Measurements from ENCODE around the gene DNAH6. TPM values are rescaled to one million over a fixed set of nuclear protein-coding genes. Genes with fewer than 3 reads are reported as not detected.

DNAH6 gene
- total RNA-seq, 4 donors from 2014 or later: 0.06 to 0.38 (median 0.13) TPM; not detected in 1

- Histone ChIP-seq H3K36me3 (no peaks in the 10 kb centered on the region), H3K9me3 (no peaks in the 10 kb centered on the region), H3K27me3 (no peaks in the 10 kb centered on the region), H3K4me3 (no peak overlapping the region), H3K27ac (no peak overlapping the region), H3K4me1 (no peaks in the 10 kb centered on the region)
- DNase-seq: no peak
- 83 to 87% methylated on average over 2 of the region's 2 CpGs for WGBS, 2 donors
- intact Hi-C loops (cut with DNase I): no loop called here
- TF ChIP-seq CTCF (IDR thresholded peaks at IDR 0.05) (no peak), POLR2A (IDR thresholded peaks at IDR 0.05) (no peak)
Measured at GRCh38 chr2:84486441-84487115, 29.7 kb upstream of the DNAH6 start.

GRCh38 chr2:84487298-84487996 lies 28.9 kb upstream of the DNAH6 start:
- TF ChIP-seq CTCF (IDR thresholded peaks at IDR 0.05): no peak
- TF ChIP-seq POLR2A (IDR thresholded peaks at IDR 0.05): no peak

DNA sequence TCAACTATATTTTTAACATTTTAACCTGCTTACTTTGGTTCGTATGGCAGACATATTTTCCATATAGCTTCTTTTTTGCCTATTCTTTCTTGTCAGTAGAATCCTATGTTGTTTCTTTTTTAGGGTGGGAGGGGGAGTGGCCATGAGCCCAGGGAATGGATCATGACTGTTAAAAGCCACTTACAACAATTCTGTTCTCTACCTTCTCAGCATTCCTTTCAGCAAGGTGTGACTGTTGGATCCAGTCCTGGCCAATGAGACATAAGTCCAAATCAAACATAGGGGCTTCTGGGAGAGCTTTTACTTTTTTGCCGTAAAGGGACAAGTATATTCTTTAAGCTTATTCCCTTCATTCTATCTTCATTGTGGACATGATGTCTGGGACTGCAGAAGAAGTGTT lies 25.0 kb upstream of the DNAH6 start:
- Histone ChIP-seq H3K27me3 (no peaks in the 10 kb centered on the region), H3K36me3 (no peaks in the 10 kb centered on the region), H3K27ac (no peak overlapping the region), H3K9me3 (no peaks in the 10 kb centered on the region), H3K4me1 (no peaks in the 10 kb centered on the region), H3K4me3 (no peak overlapping the region)
- intact Hi-C loops (cut with DNase I): loop anchor here (10.0 kb wide), 3 partner anchors 144 to 434 kb away; partner anchors contain the start of gene TRABD2A
- no peak for TF ChIP-seq POLR2A (IDR thresholded peaks at IDR 0.05)
- no peak for TF ChIP-seq CTCF (IDR thresholded peaks at IDR 0.05)
- WGBS, 2 donors: 42 to 63% methylated on average over 2 of the region's 2 CpGs
- DNase-seq: no peak

More at GRCh38 chr2:84487298-84487996, 28.9 kb upstream of the DNAH6 start:
- Histone ChIP-seq H3K4me1 (no peaks in the 10 kb centered on the region), H3K4me3 (no peak overlapping the region), H3K9me3 (no peaks in the 10 kb centered on the region), H3K27ac (no peak overlapping the region), H3K36me3 (no peaks in the 10 kb centered on the region), H3K27me3 (no peaks in the 10 kb centered on the region)
- 49 to 59% methylated on average over 3 of the region's 3 CpGs for WGBS, 2 donors
- intact Hi-C loops (cut with DNase I): no loop called here
- DNase-seq: no peak

DNA sequence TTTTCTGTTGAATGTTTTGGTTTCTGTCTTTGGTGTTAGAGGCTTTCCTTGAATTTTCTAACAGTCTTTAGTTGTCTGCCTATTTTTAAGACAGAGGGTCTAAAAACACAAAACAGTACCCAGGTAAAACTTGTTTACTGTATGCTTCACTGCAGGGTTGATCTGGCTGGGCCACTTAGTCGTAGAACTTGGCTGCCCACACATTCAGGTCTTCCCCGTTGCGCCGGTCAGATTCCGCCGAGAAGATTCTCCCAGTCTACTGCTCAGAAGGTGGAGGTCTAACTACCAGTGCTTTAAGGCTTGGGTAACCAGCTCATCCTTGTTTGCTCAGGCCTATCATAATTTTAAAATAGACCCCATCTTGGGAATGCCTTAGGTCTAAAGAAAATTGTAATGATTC lies 24.6 kb upstream of the DNAH6 start:
- no peak for DNase-seq
- WGBS, 2 donors: 91 to 96% methylated on average over 4 to 6 of the region's 6 CpGs
- no peaks in the 10 kb centered on the region for H3K36me3 ChIP-seq
- H3K27ac ChIP-seq: no peak overlapping the region
- H3K4me3 ChIP-seq: no peak overlapping the region
- H3K9me3 ChIP-seq: no peaks in the 10 kb centered on the region
- TF ChIP-seq POLR2A (IDR thresholded peaks at IDR 0.05) (no peak), CTCF (IDR thresholded peaks at IDR 0.05) (no peak)
- H3K27me3 ChIP-seq: no peaks in the 10 kb centered on the region
- H3K4me1 ChIP-seq: no peaks in the 10 kb centered on the region
- intact Hi-C loops (cut with DNase I): loop anchor here (10.0 kb wide), 3 partner anchors 143 to 433 kb away; partner anchors contain the start of gene TRABD2A

GRCh38 chr2:84492571-84492970 lies 23.7 kb upstream of the DNAH6 start:
- intact Hi-C loops (cut with DNase I): loop anchor here (10.0 kb wide), 3 partner anchors 142 to 432 kb away; partner anchors contain the start of gene TRABD2A
- H3K4me1 ChIP-seq: no peaks in the 10 kb centered on the region
- H3K27ac ChIP-seq: no peak overlapping the region
- TF ChIP-seq POLR2A (IDR thresholded peaks at IDR 0.05) (no peak), CTCF (IDR thresholded peaks at IDR 0.05) (no peak)
- H3K36me3 ChIP-seq: no peaks in the 10 kb centered on the region
- no peak overlapping the region for H3K4me3 ChIP-seq
- DNase-seq: no peak
- no peaks in the 10 kb centered on the region for H3K27me3 ChIP-seq
- H3K9me3 ChIP-seq: no peaks in the 10 kb centered on the region
- WGBS, 2 donors: 54 to 69% methylated on average over 1 of the region's 1 CpG

Measured in esophagus squamous epithelium (tissue), 5 donors.